KMS-11 (cell line): Measurements from ENCODE around the gene CYBC1.

Source experiments
- H2AFZ ChIP-seq: fragments of 200-600 bp; sonication (generic); 2 replicates; pipeline ENCODE4 v1.6.1; 2016; ENCODE audit warnings: antibody characterized with exemption, mixed run types, low read depth
- H3K27ac ChIP-seq: fragments of 200-600 bp; sonication (generic); 2 replicates; pipeline ENCODE4 v1.6.1; 2016; ENCODE audit warnings: mild to moderate bottlenecking, mixed run types
- H3K27me3 ChIP-seq: fragments of 200-600 bp; sonication (generic); 2 replicates; pipeline ENCODE4 v1.6.1; 2017; ENCODE audit warnings: mild to moderate bottlenecking, low read depth, mixed run types, moderate library complexity; ENCODE audit not compliant: insufficient read depth
- H3K36me3 ChIP-seq: fragments of 200-600 bp; sonication (generic); 2 replicates; pipeline ENCODE4 v1.6.1; 2017; ENCODE audit warnings: mild to moderate bottlenecking, mixed run types; ENCODE audit not compliant: insufficient read depth
- H3K4me1 ChIP-seq: fragments of 200-600 bp; sonication (generic); 2 replicates; pipeline ENCODE4 v1.6.1; 2016; ENCODE audit warnings: mild to moderate bottlenecking, low read depth, mixed run types; ENCODE audit not compliant: poor library complexity, severe bottlenecking
- H3K4me2 ChIP-seq: fragments of 200-600 bp; sonication (generic); 2 replicates; pipeline ENCODE4 v1.7.0; 2016; ENCODE audit warnings: mild to moderate bottlenecking, mixed run types
- H3K4me3 ChIP-seq: fragments of 200-600 bp; sonication (generic); IDR thresholded peaks from 2 replicates; pipeline ENCODE4 v1.6.1; 2017; ENCODE audit warnings: low read depth, low read length, mixed read lengths; ENCODE audit not compliant: insufficient read depth
- H3K79me2 ChIP-seq: fragments of 200-600 bp; sonication (generic); 2 replicates; pipeline ENCODE4 v1.6.1; 2016; ENCODE audit warnings: low read depth, mixed run types; ENCODE audit not compliant: insufficient read depth
- H3K9ac ChIP-seq: fragments of 200-600 bp; sonication (generic); 2 replicates; pipeline ENCODE4 v1.6.1; 2016; ENCODE audit warnings: mild to moderate bottlenecking, mixed run types
- H4K20me1 ChIP-seq: fragments of 200-600 bp; sonication (generic); 2 replicates; pipeline ENCODE4 v1.6.1; 2016; ENCODE audit warnings: mild to moderate bottlenecking, mixed run types; ENCODE audit not compliant: insufficient read depth
- TF ChIP-seq, protein P1 (sequence below): fragments of 200-600 bp; sonication (generic); conservative IDR thresholded peaks from 2 replicates; pipeline ENCODE4 v1.6.1; 2017; ENCODE audit warnings: low read depth, mild to moderate bottlenecking, antibody characterized with exemption, low read length, moderate library complexity, mixed read lengths

The CYBC1 gene

GRCh38 chr17:82483204-82483660, 32.7 kb upstream of the CYBC1 start:
- Histone ChIP-seq H4K20me1 (no peaks in the 10 kb centered on the region), H3K36me3 (no peaks in the 10 kb centered on the region; the same call in 1 of the 2 replicates), H3K4me2 (no peak overlapping the region), H3K4me3 (no peak overlapping the region), H2AFZ (no peak overlapping the region), H3K4me1 (peaks cover 12% of the 10 kb centered on the region), H3K79me2 (no peaks in the 10 kb centered on the region), H3K27me3 (no peaks in the 10 kb centered on the region), H3K9ac (no peak overlapping the region), H3K27ac (no peak overlapping the region)
- TF ChIP-seq, protein P1, sequence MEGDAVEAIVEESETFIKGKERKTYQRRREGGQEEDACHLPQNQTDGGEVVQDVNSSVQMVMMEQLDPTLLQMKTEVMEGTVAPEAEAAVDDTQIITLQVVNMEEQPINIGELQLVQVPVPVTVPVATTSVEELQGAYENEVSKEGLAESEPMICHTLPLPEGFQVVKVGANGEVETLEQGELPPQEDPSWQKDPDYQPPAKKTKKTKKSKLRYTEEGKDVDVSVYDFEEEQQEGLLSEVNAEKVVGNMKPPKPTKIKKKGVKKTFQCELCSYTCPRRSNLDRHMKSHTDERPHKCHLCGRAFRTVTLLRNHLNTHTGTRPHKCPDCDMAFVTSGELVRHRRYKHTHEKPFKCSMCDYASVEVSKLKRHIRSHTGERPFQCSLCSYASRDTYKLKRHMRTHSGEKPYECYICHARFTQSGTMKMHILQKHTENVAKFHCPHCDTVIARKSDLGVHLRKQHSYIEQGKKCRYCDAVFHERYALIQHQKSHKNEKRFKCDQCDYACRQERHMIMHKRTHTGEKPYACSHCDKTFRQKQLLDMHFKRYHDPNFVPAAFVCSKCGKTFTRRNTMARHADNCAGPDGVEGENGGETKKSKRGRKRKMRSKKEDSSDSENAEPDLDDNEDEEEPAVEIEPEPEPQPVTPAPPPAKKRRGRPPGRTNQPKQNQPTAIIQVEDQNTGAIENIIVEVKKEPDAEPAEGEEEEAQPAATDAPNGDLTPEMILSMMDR = no peak

GRCh38 chr17:82480318-82480717, 29.8 kb upstream of the CYBC1 start:
- no peaks in the 10 kb centered on the region for H4K20me1 ChIP-seq
- H3K9ac ChIP-seq = no peak overlapping the region
- no peak overlapping the region for H2AFZ ChIP-seq
- H3K4me1 ChIP-seq = peaks cover 27% of the 10 kb centered on the region
- H3K4me3 ChIP-seq = no peak overlapping the region
- H3K27me3 ChIP-seq = no peaks in the 10 kb centered on the region
- H3K27ac ChIP-seq = no peak overlapping the region
- H3K36me3 ChIP-seq = no peaks in the 10 kb centered on the region; the same call in 1 of the 2 replicates
- no peaks in the 10 kb centered on the region for H3K79me2 ChIP-seq
- no peak overlapping the region for H3K4me2 ChIP-seq
- TF ChIP-seq, protein P1 = no peak

DNA sequence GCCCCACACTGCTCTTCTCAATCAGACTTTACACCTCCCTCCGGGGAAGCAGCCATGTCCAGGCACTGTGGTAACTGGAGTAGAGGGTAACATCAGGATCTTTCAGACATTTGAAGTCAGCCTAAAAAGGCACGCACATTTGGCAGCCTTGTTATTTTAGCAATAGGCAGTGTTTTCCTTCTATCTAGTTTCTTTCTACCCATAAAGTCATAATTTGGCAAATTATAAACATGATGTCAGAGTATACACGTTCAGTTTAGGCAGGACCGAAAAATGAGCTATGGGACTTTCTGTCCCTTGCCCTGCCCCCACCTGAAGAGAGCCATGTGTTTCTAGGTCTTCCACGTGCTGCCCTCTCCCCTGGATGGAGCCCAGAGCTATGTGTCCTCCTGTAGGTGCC, 29.1 kb upstream of the CYBC1 start:
- TF ChIP-seq, protein P1 = no peak
- Histone ChIP-seq H3K4me3 (no peak overlapping the region), H3K27me3 (no peaks in the 10 kb centered on the region), H3K4me1 (peaks cover 27% of the 10 kb centered on the region), H3K4me2 (no peak overlapping the region), H3K79me2 (no peaks in the 10 kb centered on the region), H3K36me3 (no peaks in the 10 kb centered on the region; the same call in none of the 2 replicates), H4K20me1 (no peaks in the 10 kb centered on the region), H3K27ac (no peak overlapping the region), H2AFZ (no peak overlapping the region), H3K9ac (no peak overlapping the region)

- Histone ChIP-seq H3K27me3 (no peaks in the 10 kb centered on the region), H3K4me2 (peak overlapping the region; percentile 34; the same call in 1 of the 2 replicates), H3K4me1 (peaks cover 27% of the 10 kb centered on the region), H3K27ac (peak overlapping the region; percentile 8; the same call in 1 of the 2 replicates), H3K4me3 (no peak overlapping the region), H3K79me2 (no peaks in the 10 kb centered on the region), H3K9ac (no peak overlapping the region), H3K36me3 (no peaks in the 10 kb centered on the region; the same call in none of the 2 replicates), H2AFZ (no peak overlapping the region), H4K20me1 (no peaks in the 10 kb centered on the region)
- TF ChIP-seq, protein P1 = no peak
These were observed 27.4 kb upstream of the CYBC1 start for GRCh38 chr17:82477934-82478333.
